ENCODE results near the gene TRAP1. TPM values are rescaled to one million over a fixed set of nuclear protein-coding genes. Genes with fewer than 3 reads are reported as not detected.

TRAP1 gene
- 43.5 and 58.0 TPM in 2 replicates for polyA plus RNA-seq

GRCh38 chr16:3717235-3718018 is at the start of gene TRAP1:
Gene TRAP1, minus strand, starts transcription at chr16:3717524. Its CDS starts 16 bp downstream, at chr16:3717508.

GRCh38 chr16:3654249-3654991 is 62.9 kb downstream of the TRAP1 start, which contains the start of gene DNASE1:
Gene DNASE1, plus strand, starts transcription at chr16:3654691. Its CDS starts 683 bp downstream, at chr16:3655374.

DNA sequence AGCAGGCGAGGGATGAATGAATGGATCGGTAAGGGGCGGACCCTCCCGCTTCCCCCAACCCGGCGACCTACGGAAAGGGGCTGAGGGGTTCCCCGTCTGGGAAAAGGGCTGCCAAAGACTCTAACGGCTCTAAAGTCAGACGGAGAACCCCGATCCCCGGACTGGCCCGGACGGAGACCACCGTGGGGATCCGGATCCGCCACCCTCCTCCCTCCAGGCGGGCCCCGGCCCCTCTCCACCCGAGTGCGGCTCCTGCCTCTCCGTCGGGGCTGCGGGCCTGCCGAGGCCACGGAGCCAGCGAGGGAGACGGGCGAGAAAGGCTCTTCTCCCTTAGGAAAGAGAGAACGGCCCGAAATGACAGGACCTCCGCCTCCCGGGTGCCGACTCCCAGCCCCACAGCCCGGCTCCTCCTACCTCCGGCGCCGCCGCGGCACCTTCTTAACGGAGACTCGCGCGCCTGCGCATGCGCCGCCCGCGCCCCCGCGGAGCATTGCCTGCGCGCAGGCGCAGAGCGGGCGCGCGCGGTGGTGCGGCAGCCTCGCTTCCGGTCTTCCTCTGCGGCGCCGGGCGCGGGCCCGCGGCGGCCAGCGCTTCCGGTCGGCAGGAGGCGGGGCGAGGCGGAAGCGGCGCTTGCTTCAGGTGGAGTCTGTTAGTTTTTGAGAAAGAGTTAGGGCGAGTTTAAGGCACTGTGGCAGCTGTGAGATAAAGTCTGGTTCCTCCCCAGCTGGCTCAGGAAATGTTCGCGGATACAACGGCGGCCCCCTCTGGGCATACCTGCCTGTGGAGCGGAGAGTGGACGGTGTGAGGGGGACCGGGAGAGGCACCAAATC is 106.0 kb downstream of the TRAP1 start, which contains the start of gene SLX4:
SLX4 (minus strand) TSS at position 461 of the 830 bp plus-strand sequence. CDS start 2,642 bp downstream, outside the sequence.

Other genes with a start within 250 kb of the TRAP1 start
- gene C16orf90, start 222.0 kb downstream of the TRAP1 start, polyA plus RNA-seq, result not detected in 2 replicates
- 115 and 122 TPM in 2 replicates for gene CLUAP1, start 216.5 kb downstream of the TRAP1 start, polyA plus RNA-seq
- gene NLRC3, start 140.1 kb downstream of the TRAP1 start, polyA plus RNA-seq, result 0.73 and 0.89 TPM in 2 replicates
- 0.08 and 0.81 TPM in 2 replicates for gene SLX4, start 105.9 kb downstream of the TRAP1 start, polyA plus RNA-seq
- 0.95 and 1.7 TPM in 2 replicates for gene DNASE1, start 62.8 kb downstream of the TRAP1 start, polyA plus RNA-seq
- gene CREBBP, start 163.2 kb upstream of the TRAP1 start, polyA plus RNA-seq, result 6.4 and 10.0 TPM in 2 replicates